WERI-Rb-1 (cell line): ENCODE measurements around the gene ZNF497.

Experiments
- DNase-seq: peaks from one replicate; pipeline ENCODE4 v3.0.0-alpha.2; 2020
- H3K27ac ChIP-seq: fragments of 250-450 bp; sonication (Bioruptor Pico); 2 replicates; pipeline ENCODE4 v1.5.1; 2020; ENCODE audit warnings: mild to moderate bottlenecking, moderate library complexity
- H3K27me3 ChIP-seq: fragments of 250-450 bp; sonication (Bioruptor Pico); 2 replicates; pipeline ENCODE4 v1.5.1; 2021; ENCODE audit warnings: mild to moderate bottlenecking, low read depth, moderate library complexity; ENCODE audit not compliant: insufficient read depth, severe bottlenecking
- H3K36me3 ChIP-seq: fragments of 250-450 bp; sonication (Bioruptor Pico); 2 replicates; pipeline ENCODE4 v1.5.1; 2020; ENCODE audit warnings: mild to moderate bottlenecking, moderate library complexity
- H3K4me3 ChIP-seq: 2 replicates; pipeline ENCODE4 v1.5.1; 2011; ENCODE audit warnings: low read depth, mild to moderate bottlenecking, control low read depth, low read length
- H3K9me3 ChIP-seq: fragments of 250-450 bp; sonication (Bioruptor Pico); 2 replicates; pipeline ENCODE4 v1.5.1; 2021; ENCODE audit warnings: mild to moderate bottlenecking, moderate library complexity; ENCODE audit not compliant: severe bottlenecking
- CTCF ChIP-seq: IDR thresholded peaks from 2 replicates; pipeline ENCODE4 v1.5.1; 2011; ENCODE audit warnings: low read depth, mild to moderate bottlenecking, control low read depth, inconsistent platforms, low read length

ZNF497 gene

GRCh38 chr19:58386576-58387337 is 24.2 kb upstream of the ZNF497 start, which contains the start of gene RPS5:
Gene RPS5 (plus strand): TSS chr19:58387269. CDS start chr19:58388138, 869 bp downstream.
- no peaks in the 10 kb centered on the region for H3K9me3 ChIP-seq
- H3K4me3 ChIP-seq: peak within 1 kb of the TSS; percentile 98
- DNase-seq: peak; percentile 96
- peak within 1 kb of the TSS; percentile 98 for H3K27ac ChIP-seq
- TF ChIP-seq CTCF: no peak
- no peaks in the 10 kb centered on the region for H3K27me3 ChIP-seq
- H3K36me3 ChIP-seq: peaks cover 36% of the 10 kb centered on the region

GRCh38 chr19:58385891-58386575 is 23.5 kb upstream of the ZNF497 start:
- Histone ChIP-seq H3K9me3 (no peaks in the 10 kb centered on the region), H3K36me3 (peaks cover 29% of the 10 kb centered on the region), H3K27me3 (no peaks in the 10 kb centered on the region), H3K27ac (peak overlapping the region; percentile 98), H3K4me3 (peak overlapping the region; percentile 98)
- TF ChIP-seq CTCF: no peak
- peak; percentile 35 for DNase-seq

GRCh38 chr19:58385313-58385890 is 22.9 kb upstream of the ZNF497 start:
- Histone ChIP-seq H3K36me3 (peaks cover 23% of the 10 kb centered on the region), H3K27me3 (no peaks in the 10 kb centered on the region), H3K27ac (peak overlapping the region; percentile 98), H3K4me3 (peak overlapping the region; percentile 98), H3K9me3 (no peaks in the 10 kb centered on the region)
- DNase-seq: no peak
- no peak for TF ChIP-seq CTCF

- no peaks in the 10 kb centered on the region for H3K9me3 ChIP-seq
- peaks cover 1% of the 10 kb centered on the region for H3K36me3 ChIP-seq
- no peak for TF ChIP-seq CTCF
- H3K4me3 ChIP-seq: no peak overlapping the region
- DNase-seq: no peak
- no peaks in the 10 kb centered on the region for H3K27me3 ChIP-seq
- H3K27ac ChIP-seq: no peak overlapping the region
Measured at GRCh38 chr19:58382997-58383603, 20.5 kb upstream of the ZNF497 start.

- peak overlapping the region; percentile 98 for H3K27ac ChIP-seq
- H3K36me3 ChIP-seq: no peaks in the 10 kb centered on the region
- no peak for TF ChIP-seq CTCF
- H3K27me3 ChIP-seq: no peaks in the 10 kb centered on the region
- no peaks in the 10 kb centered on the region for H3K9me3 ChIP-seq
- no peak for DNase-seq
- peak overlapping the region; percentile 38 for H3K4me3 ChIP-seq
Measured at GRCh38 chr19:58381460-58382212, 19.1 kb upstream of the ZNF497 start.
